ENCODE data around the gene PCDH1. TPM values are rescaled to one million over a fixed set of nuclear protein-coding genes. Genes with fewer than 3 reads are reported as not detected.

Gene PCDH1
- total RNA-seq, 1 experiment from 2014 or later, result 0.53 TPM

- Histone ChIP-seq H3K27ac (no peak overlapping the region), H3K27me3 (replicated peaks) (peaks cover 91% of the 10 kb centered on the region), H3K4me3 (no peak overlapping the region), H3K36me3 (no peaks in the 10 kb centered on the region), H3K9me3 (replicated peaks) (peaks cover 3% of the 10 kb centered on the region; the same call in 1 of the 2 replicates), H3K4me1 (replicated peaks) (peaks cover 16% of the 10 kb centered on the region)
- peak in 1 of 2 experiments; percentile 36 for DNase-seq (ENCODE audit: low read depth in 1 of 2, low spot score in 2 of 2)
These were observed 3.0 kb downstream of the PCDH1 start for GRCh38 chr5:141875022-141875740.

GRCh38 chr5:141874262-141874964 is 3.8 kb downstream of the PCDH1 start:
- H3K27me3 ChIP-seq (replicated peaks), result peaks cover 90% of the 10 kb centered on the region
- H3K27ac ChIP-seq, result no peak overlapping the region
- H3K4me3 ChIP-seq, result no peak overlapping the region
- DNase-seq (ENCODE audit: low read depth in 1 of 2, low spot score in 2 of 2), result peak in 1 of 2 experiments; percentile 44
- no peaks in the 10 kb centered on the region for H3K36me3 ChIP-seq
- H3K9me3 ChIP-seq (replicated peaks), result peaks cover 3% of the 10 kb centered on the region; the same call in 1 of the 2 replicates
- H3K4me1 ChIP-seq (replicated peaks), result peaks cover 16% of the 10 kb centered on the region

- Histone ChIP-seq H3K27ac (no peak overlapping the region), H3K9me3 (replicated peaks) (peaks cover 3% of the 10 kb centered on the region; the same call in 1 of the 2 replicates), H3K36me3 (no peaks in the 10 kb centered on the region), H3K4me1 (replicated peaks) (peaks cover 14% of the 10 kb centered on the region), H3K4me3 (no peak overlapping the region), H3K27me3 (replicated peaks) (peaks cover 90% of the 10 kb centered on the region)
- DNase-seq (ENCODE audit: low read depth in 1 of 2, low spot score in 2 of 2), result no peak
These were observed 4.3 kb downstream of the PCDH1 start for GRCh38 chr5:141873933-141874261.

GRCh38 chr5:141872496-141873356 is 5.5 kb downstream of the PCDH1 start:
- DNase-seq (ENCODE audit: low read depth in 1 of 2, low spot score in 2 of 2), result peak in 1 of 2 experiments; percentile 30
- no peaks in the 10 kb centered on the region for H3K9me3 ChIP-seq (replicated peaks)
- H3K4me3 ChIP-seq, result no peak overlapping the region
- peaks cover 93% of the 10 kb centered on the region for H3K27me3 ChIP-seq (replicated peaks)
- no peak overlapping the region for H3K27ac ChIP-seq
- peaks cover 3% of the 10 kb centered on the region for H3K4me1 ChIP-seq (replicated peaks)
- no peaks in the 10 kb centered on the region for H3K36me3 ChIP-seq

GRCh38 chr5:141871870-141872269 is 6.3 kb downstream of the PCDH1 start:
- Histone ChIP-seq H3K36me3 (no peaks in the 10 kb centered on the region), H3K27me3 (replicated peaks) (peaks cover 91% of the 10 kb centered on the region)
- no peak for DNase-seq (ENCODE audit: low read depth in 1 of 2, low spot score in 2 of 2)

GRCh38 chr5:141870871-141871270 is 7.3 kb downstream of the PCDH1 start:
- no peak for DNase-seq (ENCODE audit: low read depth in 1 of 2, low spot score in 2 of 2)
- no peak overlapping the region for H3K4me3 ChIP-seq
- no peaks in the 10 kb centered on the region for H3K36me3 ChIP-seq
- peaks cover 91% of the 10 kb centered on the region for H3K27me3 ChIP-seq (replicated peaks)
- no peaks in the 10 kb centered on the region for H3K9me3 ChIP-seq (replicated peaks)
- H3K4me1 ChIP-seq (replicated peaks), result no peaks in the 10 kb centered on the region
- H3K27ac ChIP-seq, result no peak overlapping the region

More at GRCh38 chr5:141871870-141872269, 6.3 kb downstream of the PCDH1 start:
- Histone ChIP-seq H3K9me3 (replicated peaks) (no peaks in the 10 kb centered on the region), H3K27ac (no peak overlapping the region), H3K4me3 (no peak overlapping the region), H3K4me1 (replicated peaks) (no peaks in the 10 kb centered on the region)

GRCh38 chr5:141870228-141870627 is 8.0 kb downstream of the PCDH1 start:
- Histone ChIP-seq H3K4me1 (replicated peaks) (no peaks in the 10 kb centered on the region), H3K4me3 (no peak overlapping the region), H3K27ac (no peak overlapping the region), H3K9me3 (replicated peaks) (no peaks in the 10 kb centered on the region), H3K27me3 (replicated peaks) (peaks cover 91% of the 10 kb centered on the region), H3K36me3 (no peaks in the 10 kb centered on the region)
- no peak for DNase-seq (ENCODE audit: low read depth in 1 of 2, low spot score in 2 of 2)

- Histone ChIP-seq H3K9me3 (replicated peaks) (no peaks in the 10 kb centered on the region), H3K27ac (no peak overlapping the region), H3K27me3 (replicated peaks) (peaks cover 91% of the 10 kb centered on the region), H3K4me3 (no peak overlapping the region), H3K36me3 (no peaks in the 10 kb centered on the region), H3K4me1 (replicated peaks) (no peaks in the 10 kb centered on the region)
- no peak for DNase-seq (ENCODE audit: low read depth in 1 of 2, low spot score in 2 of 2)
These were observed 8.7 kb downstream of the PCDH1 start for GRCh38 chr5:141869514-141869913.

GRCh38 chr5:141869040-141869439 is 9.2 kb downstream of the PCDH1 start:
- H3K36me3 ChIP-seq, result no peaks in the 10 kb centered on the region
- no peaks in the 10 kb centered on the region for H3K4me1 ChIP-seq (replicated peaks)
- no peak for DNase-seq (ENCODE audit: low read depth in 1 of 2, low spot score in 2 of 2)
- H3K9me3 ChIP-seq (replicated peaks), result no peaks in the 10 kb centered on the region
- H3K27me3 ChIP-seq (replicated peaks), result peaks cover 89% of the 10 kb centered on the region
- no peak overlapping the region for H3K27ac ChIP-seq
- H3K4me3 ChIP-seq, result no peak overlapping the region

GRCh38 chr5:141868541-141868940 is 9.7 kb downstream of the PCDH1 start:
- no peak for DNase-seq (ENCODE audit: low read depth in 1 of 2, low spot score in 2 of 2)
- Histone ChIP-seq H3K27ac (no peak overlapping the region), H3K27me3 (replicated peaks) (peaks cover 87% of the 10 kb centered on the region)

GRCh38 chr5:141867651-141868050 is 10.6 kb downstream of the PCDH1 start:
- no peak for DNase-seq (ENCODE audit: low read depth in 1 of 2, low spot score in 2 of 2)
- H3K4me3 ChIP-seq, result no peak overlapping the region
- no peaks in the 10 kb centered on the region for H3K4me1 ChIP-seq (replicated peaks)
- no peaks in the 10 kb centered on the region for H3K9me3 ChIP-seq (replicated peaks)
- H3K27me3 ChIP-seq (replicated peaks), result peaks cover 85% of the 10 kb centered on the region
- no peaks in the 10 kb centered on the region for H3K36me3 ChIP-seq
- H3K27ac ChIP-seq, result no peak overlapping the region

More at GRCh38 chr5:141868541-141868940, 9.7 kb downstream of the PCDH1 start:
- H3K4me1 ChIP-seq (replicated peaks), result no peaks in the 10 kb centered on the region
- H3K9me3 ChIP-seq (replicated peaks), result no peaks in the 10 kb centered on the region
- no peaks in the 10 kb centered on the region for H3K36me3 ChIP-seq
- H3K4me3 ChIP-seq, result no peak overlapping the region

GRCh38 chr5:141867139-141867538 is 11.1 kb downstream of the PCDH1 start:
- no peaks in the 10 kb centered on the region for H3K4me1 ChIP-seq (replicated peaks)
- H3K9me3 ChIP-seq (replicated peaks), result no peaks in the 10 kb centered on the region
- no peak for DNase-seq (ENCODE audit: low read depth in 1 of 2, low spot score in 2 of 2)
- no peak overlapping the region for H3K4me3 ChIP-seq
- H3K27me3 ChIP-seq (replicated peaks), result peaks cover 85% of the 10 kb centered on the region
- H3K36me3 ChIP-seq, result no peaks in the 10 kb centered on the region
- H3K27ac ChIP-seq, result no peak overlapping the region

- H3K27me3 ChIP-seq (replicated peaks), result peaks cover 87% of the 10 kb centered on the region
- H3K4me1 ChIP-seq (replicated peaks), result no peaks in the 10 kb centered on the region
- DNase-seq (ENCODE audit: low read depth in 1 of 2, low spot score in 2 of 2), result peak in 1 of 2 experiments; percentile 42
- no peaks in the 10 kb centered on the region for H3K9me3 ChIP-seq (replicated peaks)
- no peak overlapping the region for H3K27ac ChIP-seq
- no peak overlapping the region for H3K4me3 ChIP-seq
- H3K36me3 ChIP-seq, result no peaks in the 10 kb centered on the region
These were observed 12.1 kb downstream of the PCDH1 start for GRCh38 chr5:141866096-141866495.
